CD4-positive, alpha-beta T cell (primary cell): ENCODE measurements around the gene VPS35. TPM values are rescaled to one million over a fixed set of nuclear protein-coding genes. Genes with fewer than 3 reads are reported as not detected.

ENCODE experiments used
- ATAC-seq: fragments of 200-7000 bp; cut with Tn5 transposase; one replicate; pipeline ENCODE4 v1.10.0; 2022; ENCODE audit warnings: mild to moderate bottlenecking; ENCODE audit not compliant: poor library complexity
- CTCF ChIA-PET: fragments of 350-600 bp; sonication (Branson Sonifier 250); formaldehyde crosslinking; loops from one replicate; lab custom pipeline; 2021; ENCODE audit warnings: antibody characterized with exemption, inconsistent platforms; lab: Charles Lee
- POLR2A ChIA-PET: fragments of 350-600 bp; sonication (Branson Sonifier 250); formaldehyde crosslinking; loops from one replicate; lab custom pipeline; 2021; ENCODE audit warnings: antibody characterized with exemption, inconsistent platforms; lab: Charles Lee
- DNase-seq, 14 experiments: peaks; one replicate each; pipeline ENCODE4 v3.0.0-alpha.2; 2013 to 2020; ENCODE audit warnings: mixed read lengths in 2 of 14
- H3K27ac ChIP-seq, 2 donors: one replicate each; pipeline versions ENCODE4 v1.5.1 to v1.7.0; 2013; ENCODE audit warnings: low read length in 2 of 2, low read depth in 1 of 2, mild to moderate bottlenecking in 1 of 2
- H3K27me3 ChIP-seq, 2 experiments: 1 replicate in 1 of 2; 2 replicates in 1 of 2; pipeline versions ENCODE4 v1.6.1 to v1.7.0; 2013; ENCODE audit warnings: low read length in 2 of 2, control low read depth in 1 of 2, mild to moderate bottlenecking in 1 of 2, moderate library complexity in 1 of 2; ENCODE audit not compliant: insufficient read depth in 2 of 2, control insufficient read depth in 1 of 2
- H3K36me3 ChIP-seq: one replicate; pipeline ENCODE4 v1.6.1; 2013; ENCODE audit warnings: low read length, control low read depth; ENCODE audit not compliant: insufficient read depth
- H3K4me1 ChIP-seq: one replicate; pipeline ENCODE4 v1.6.1; 2013; ENCODE audit warnings: low read length, control low read depth; ENCODE audit not compliant: insufficient read depth
- H3K4me3 ChIP-seq: one replicate; pipeline ENCODE4 v1.5.1; 2013; ENCODE audit warnings: mild to moderate bottlenecking, low read length, moderate library complexity
- H3K9me3 ChIP-seq, 2 experiments: 1 replicate in 1 of 2; 2 replicates in 1 of 2; pipeline versions ENCODE4 v1.6.1 to v1.7.0; 2013; ENCODE audit warnings: low read length in 2 of 2, mild to moderate bottlenecking in 2 of 2, control low read depth in 1 of 2, moderate library complexity in 1 of 2; ENCODE audit not compliant: control insufficient read depth in 1 of 2, insufficient read depth in 1 of 2
- H3K27ac Mint-ChIP-seq: one replicate; pipeline ENCODE4 v1.8.0; 2020; ENCODE audit warnings: mixed read lengths
- H3K27me3 Mint-ChIP-seq: one replicate; pipeline ENCODE4 v1.8.0; 2021; ENCODE audit warnings: mixed read lengths
- H3K36me3 Mint-ChIP-seq: one replicate; pipeline ENCODE4 v1.8.0; 2021; ENCODE audit warnings: low read depth, mixed read lengths
- H3K4me1 Mint-ChIP-seq: one replicate; pipeline ENCODE4 v1.8.0; 2021; ENCODE audit warnings: low read depth, mixed read lengths
- H3K4me3 Mint-ChIP-seq: one replicate; pipeline ENCODE4 v1.8.0; 2020; ENCODE audit warnings: mild to moderate bottlenecking, mixed read lengths
- H3K9me3 Mint-ChIP-seq: one replicate; pipeline ENCODE4 v1.8.0; 2020; ENCODE audit warnings: mixed read lengths
- CTCF ChIP-seq: fragments of 200-600 bp; IDR thresholded peaks from one replicate; pipeline ENCODE4 v1.8.0; 2022; ENCODE audit warnings: antibody characterized with exemption, mild to moderate bottlenecking
- intact Hi-C, 2 experiments: fragments of 100-400 bp; cut with DNase I in 1 of 2; cut with micrococcal nuclease in 1 of 2; formaldehyde crosslinking; loops; one replicate each; pipeline versions ENCODE4 v1.15.1 to v1.9.0; 2023 to 2025; cut with DNase I, micrococcal nuclease
- total RNA-seq, 174 experiments: library from RNA in 2 of 174; stranded (reverse) in 2 of 174; gene quantifications; one replicate each; pipeline ENCODE4 v1.2.3 and lab custom pipeline; 2021 to 2026

Gene VPS35
- total RNA-seq, 2 experiments from 2014 or later = 34.6 to 44.1 TPM

DNA sequence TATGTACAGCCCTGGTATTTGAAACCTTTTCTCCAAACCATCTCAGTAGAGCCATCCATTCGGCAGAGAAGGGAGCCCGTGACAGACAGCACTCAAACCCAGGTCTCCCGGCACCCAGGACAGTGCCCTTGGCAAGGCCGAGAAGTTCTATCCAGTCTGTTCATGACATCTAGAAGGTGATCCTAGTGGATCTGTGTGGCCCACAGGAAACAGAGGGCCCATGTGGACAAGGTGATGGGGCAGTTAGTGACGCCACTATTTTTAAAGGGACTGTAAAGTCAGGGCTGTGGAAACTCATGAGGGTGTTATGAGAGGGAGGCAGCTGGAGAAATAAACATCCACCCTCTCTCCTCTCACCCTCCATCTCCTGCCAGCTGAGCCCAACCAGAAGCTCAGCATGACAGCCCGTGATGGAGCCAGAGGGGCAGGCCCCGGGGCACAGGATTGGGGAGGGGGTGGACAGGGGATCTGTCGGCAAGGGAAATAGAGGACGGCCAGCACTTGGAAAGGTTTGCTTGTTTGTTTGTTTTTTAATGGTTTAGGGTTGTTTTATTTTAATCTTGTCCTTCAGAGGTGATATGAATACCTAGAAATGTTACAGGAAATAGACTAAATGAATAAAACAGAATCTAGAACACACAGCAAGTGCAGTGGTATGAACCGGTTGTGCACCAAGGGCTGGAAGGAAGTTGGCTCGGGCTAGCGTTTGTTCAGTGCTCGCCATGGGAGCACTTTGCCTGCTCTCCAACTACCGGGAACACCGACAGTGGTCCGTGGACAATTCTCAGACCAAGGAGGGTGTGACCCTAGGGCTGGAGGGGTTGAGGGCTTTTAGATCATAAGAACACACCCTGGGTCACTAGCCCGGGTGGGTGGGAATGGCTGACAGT, 42.1 kb upstream of the VPS35 start:
- H3K4me3 ChIP-seq = no peak overlapping the region
- Mint-ChIP-seq H3K4me3 (no peak overlapping the region), H3K27ac (no peak overlapping the region), H3K4me1 (no peaks in the 10 kb centered on the region), H3K27me3 (no peaks in the 10 kb centered on the region), H3K9me3 (no peaks in the 10 kb centered on the region), H3K36me3 (no peaks in the 10 kb centered on the region)
- ATAC-seq (no peak), DNase-seq (no peak)
- TF ChIP-seq CTCF = no peak
- H3K27ac ChIP-seq = no peak overlapping the region
- H3K9me3 ChIP-seq = no peaks in the 10 kb centered on the region
- no peaks in the 10 kb centered on the region for H3K27me3 ChIP-seq
- no peaks in the 10 kb centered on the region for H3K4me1 ChIP-seq
- no peaks in the 10 kb centered on the region for H3K36me3 ChIP-seq
- CTCF ChIA-PET = no interaction called here
- intact Hi-C loops = no loop called here
- POLR2A ChIA-PET = no interaction called here

GRCh38 chr16:46730126-46730525, 41.1 kb upstream of the VPS35 start:
- POLR2A ChIA-PET = no interaction called here
- TF ChIP-seq CTCF = no peak
- H3K4me1 Mint-ChIP-seq = no peaks in the 10 kb centered on the region
- intact Hi-C loops = no loop called here
- ATAC-seq = no peak
- H3K36me3 Mint-ChIP-seq = no peaks in the 10 kb centered on the region
- DNase-seq = no peak
- Histone ChIP-seq H3K27me3 (no peaks in the 10 kb centered on the region), H3K4me3 (no peak overlapping the region), H3K27ac (no peak overlapping the region), H3K4me1 (no peaks in the 10 kb centered on the region), H3K36me3 (no peaks in the 10 kb centered on the region), H3K9me3 (no peaks in the 10 kb centered on the region)
- no peaks in the 10 kb centered on the region for H3K27me3 Mint-ChIP-seq
- H3K27ac Mint-ChIP-seq = no peak overlapping the region
- H3K9me3 Mint-ChIP-seq = peaks cover 4% of the 10 kb centered on the region
- CTCF ChIA-PET = no interaction called here
- H3K4me3 Mint-ChIP-seq = no peak overlapping the region

GRCh38 chr16:46729326-46729995, 40.5 kb upstream of the VPS35 start:
- no peaks in the 10 kb centered on the region for H3K27me3 Mint-ChIP-seq
- ChIA-PET POLR2A (no interaction called here), CTCF (no interaction called here)
- no peak for TF ChIP-seq CTCF
- no peaks in the 10 kb centered on the region for H3K27me3 ChIP-seq
- intact Hi-C loops = no loop called here
- H3K9me3 Mint-ChIP-seq = peaks cover 5% of the 10 kb centered on the region
- H3K27ac Mint-ChIP-seq = no peak overlapping the region
- DNase-seq (no peak), ATAC-seq (no peak)
- H3K4me3 ChIP-seq = no peak overlapping the region
- no peak overlapping the region for H3K27ac ChIP-seq
- no peaks in the 10 kb centered on the region for H3K36me3 Mint-ChIP-seq
- H3K4me1 Mint-ChIP-seq = no peaks in the 10 kb centered on the region
- no peaks in the 10 kb centered on the region for H3K9me3 ChIP-seq
- H3K4me1 ChIP-seq = no peaks in the 10 kb centered on the region
- H3K4me3 Mint-ChIP-seq = no peak overlapping the region
- no peaks in the 10 kb centered on the region for H3K36me3 ChIP-seq
